Central memory CD8-positive, alpha-beta T cell (primary cell): ENCODE measurements around the gene HPCAL1.

Experiments used
- ATAC-seq: fragments of 150-1000 bp; cut with Tn5 transposase; replicated peaks from 2 replicates; pipeline ENCODE4 v1.10.0; 2022; ENCODE audit warnings: mild to moderate bottlenecking, moderate FRiP score, moderate number of reproducible peaks; ENCODE audit not compliant: poor library complexity, severe bottlenecking; ENCODE audit errors: extremely low read depth
- DNase-seq, 2 donors: peaks; one replicate each; pipeline ENCODE4 v3.0.0; 2021; ENCODE audit warnings: low spot score in 2 of 2
- H3K27ac Mint-ChIP-seq: one replicate; pipeline ENCODE4 v1.8.0; 2022; ENCODE audit warnings: low read depth, mild to moderate bottlenecking, moderate library complexity, mixed read lengths
- H3K27me3 Mint-ChIP-seq: one replicate; pipeline ENCODE4 v1.8.0; 2022; ENCODE audit warnings: mixed read lengths
- H3K36me3 Mint-ChIP-seq: one replicate; pipeline ENCODE4 v1.8.0; 2022; ENCODE audit warnings: mild to moderate bottlenecking, moderate library complexity, mixed read lengths; ENCODE audit not compliant: insufficient read depth
- H3K4me1 Mint-ChIP-seq: one replicate; pipeline ENCODE4 v1.8.0; 2022; ENCODE audit warnings: mixed read lengths
- H3K4me3 Mint-ChIP-seq: one replicate; pipeline ENCODE4 v1.8.0; 2022; ENCODE audit warnings: mild to moderate bottlenecking, moderate library complexity, mixed read lengths
- H3K9me3 Mint-ChIP-seq: one replicate; pipeline ENCODE4 v1.8.0; 2022; ENCODE audit warnings: mixed read lengths

HPCAL1 gene

DNA sequence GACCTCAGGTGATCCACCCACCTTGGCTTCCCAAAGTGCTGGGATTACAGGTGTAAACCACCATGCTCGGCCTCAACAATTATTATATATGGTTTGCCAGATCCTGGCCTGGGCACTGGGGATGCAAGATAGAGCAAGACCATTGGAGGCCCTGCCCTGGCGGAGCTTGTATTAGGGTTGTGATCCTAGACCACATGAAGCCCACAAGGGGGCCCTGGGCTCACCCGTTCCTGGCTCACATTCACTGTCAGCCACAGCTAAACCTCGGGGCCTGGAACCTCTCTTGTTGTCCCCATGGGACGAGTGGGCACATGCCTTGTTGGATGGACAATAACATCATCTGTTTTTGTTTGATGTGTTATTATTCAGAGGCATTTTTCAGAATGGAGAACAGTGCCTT, 14.9 kb downstream of the HPCAL1 start:
- H3K4me1 Mint-ChIP-seq: peaks cover 16% of the 10 kb centered on the region
- H3K9me3 Mint-ChIP-seq: no peaks in the 10 kb centered on the region
- no peaks in the 10 kb centered on the region for H3K27me3 Mint-ChIP-seq
- H3K36me3 Mint-ChIP-seq: peaks cover 3% of the 10 kb centered on the region
- H3K4me3 Mint-ChIP-seq: no peak overlapping the region
- ATAC-seq (no peak), DNase-seq (no peak)
- no peak overlapping the region for H3K27ac Mint-ChIP-seq

DNA sequence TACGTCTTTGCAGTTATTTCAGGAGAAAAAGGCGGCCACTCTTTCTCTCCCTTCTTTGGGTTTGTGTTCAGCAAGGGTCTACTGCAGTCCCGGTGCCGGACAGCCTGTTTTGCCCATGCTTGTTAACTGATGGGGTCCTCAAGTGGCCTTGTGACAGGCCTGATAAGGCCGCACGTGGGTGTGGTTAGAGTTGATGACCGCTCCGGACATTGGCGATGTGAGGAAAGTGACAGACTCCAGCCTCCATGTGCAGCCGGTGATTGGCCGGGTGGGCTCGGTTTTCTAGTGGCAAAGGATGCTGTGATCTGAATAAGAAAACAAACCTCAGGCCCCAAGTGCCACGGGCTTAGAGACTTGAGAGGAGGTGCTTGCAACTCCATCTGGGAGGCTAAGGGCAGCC, 15.6 kb downstream of the HPCAL1 start:
- Mint-ChIP-seq H3K27me3 (no peaks in the 10 kb centered on the region), H3K27ac (no peak overlapping the region), H3K9me3 (no peaks in the 10 kb centered on the region), H3K4me3 (no peak overlapping the region), H3K36me3 (peaks cover 3% of the 10 kb centered on the region), H3K4me1 (peaks cover 20% of the 10 kb centered on the region)
- ATAC-seq: no peak
- no peak for DNase-seq

DNA sequence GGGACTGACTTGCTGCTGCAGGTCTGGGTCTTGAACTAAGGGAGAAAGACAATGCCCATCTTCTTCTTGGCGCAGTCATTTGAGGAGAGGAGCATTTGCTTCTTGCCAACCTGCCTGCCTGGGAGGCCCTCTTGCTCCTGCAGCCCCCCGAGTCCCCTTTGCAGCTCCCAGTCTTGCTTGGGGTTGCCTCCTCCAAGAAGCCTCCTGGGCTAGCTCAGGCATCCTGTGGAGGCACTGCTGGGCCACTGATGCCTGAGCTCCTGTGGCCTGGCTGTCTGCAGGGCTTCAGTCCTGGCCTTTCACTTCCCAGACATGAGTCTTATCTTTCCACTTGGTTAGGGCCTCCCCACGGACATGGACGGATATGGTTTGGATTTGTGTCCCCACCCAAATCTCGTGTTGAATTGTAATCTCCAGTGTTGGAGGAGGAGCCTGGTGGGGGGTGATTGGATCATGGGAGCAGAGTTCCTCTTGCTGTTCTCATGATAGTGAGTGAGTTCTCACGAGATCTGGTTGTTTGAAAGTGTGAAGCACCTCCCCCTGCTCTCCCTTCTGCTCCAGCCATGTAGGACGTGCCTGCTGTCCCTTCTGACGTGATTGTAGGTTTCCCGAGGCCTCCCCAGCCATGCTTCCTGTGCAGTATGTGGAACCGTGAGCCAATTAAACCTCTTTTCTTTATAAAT, 17.3 kb downstream of the HPCAL1 start:
- Mint-ChIP-seq H3K4me3 (no peak overlapping the region), H3K27me3 (no peaks in the 10 kb centered on the region), H3K9me3 (no peaks in the 10 kb centered on the region), H3K36me3 (peaks cover 3% of the 10 kb centered on the region), H3K4me1 (peaks cover 19% of the 10 kb centered on the region), H3K27ac (no peak overlapping the region)
- DNase-seq: no peak
- ATAC-seq: no peak

DNA sequence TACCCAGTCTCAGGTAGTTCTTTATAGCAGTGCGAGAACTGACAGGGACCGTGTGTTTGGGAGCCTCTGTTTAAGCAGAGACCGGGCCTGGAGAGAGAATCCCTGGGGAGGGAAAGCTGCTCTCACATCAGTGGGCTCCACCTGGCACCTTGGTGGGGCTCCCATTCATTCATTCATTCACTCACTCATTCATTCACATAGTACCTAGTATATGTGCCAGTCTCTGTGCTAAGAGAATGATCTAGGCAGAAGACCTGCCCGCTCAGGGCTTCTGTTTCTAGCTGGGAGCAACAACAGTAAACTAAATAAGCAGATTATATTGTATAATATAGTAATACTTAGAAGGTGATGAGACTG, 17.8 kb downstream of the HPCAL1 start:
- DNase-seq: no peak
- H3K4me3 Mint-ChIP-seq: no peak overlapping the region
- H3K4me1 Mint-ChIP-seq: peaks cover 25% of the 10 kb centered on the region
- ATAC-seq: no peak
- peaks cover 3% of the 10 kb centered on the region for H3K36me3 Mint-ChIP-seq
- no peaks in the 10 kb centered on the region for H3K9me3 Mint-ChIP-seq
- no peaks in the 10 kb centered on the region for H3K27me3 Mint-ChIP-seq
- no peak overlapping the region for H3K27ac Mint-ChIP-seq

DNA sequence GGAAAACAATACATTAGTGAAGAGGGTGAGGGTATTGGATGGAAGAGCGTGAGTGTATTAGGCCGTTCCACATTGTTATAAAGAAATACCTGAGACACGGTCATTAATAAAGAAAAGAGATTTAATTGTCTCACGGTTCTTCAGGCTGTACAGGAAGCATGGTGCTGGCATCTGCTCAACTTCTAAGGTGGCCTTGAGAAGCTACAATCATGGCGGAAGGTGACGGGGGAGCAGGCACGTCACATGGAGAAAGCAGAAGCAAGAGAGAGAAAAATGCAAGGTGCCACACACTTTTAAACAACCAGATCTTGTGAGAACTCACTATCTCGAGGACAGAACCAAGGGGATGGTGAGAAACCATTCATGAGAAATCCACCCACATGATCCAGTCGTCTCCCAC, 18.2 kb downstream of the HPCAL1 start:
- no peaks in the 10 kb centered on the region for H3K9me3 Mint-ChIP-seq
- H3K36me3 Mint-ChIP-seq: peaks cover 3% of the 10 kb centered on the region
- ATAC-seq: no peak
- no peak for DNase-seq
- H3K27me3 Mint-ChIP-seq: no peaks in the 10 kb centered on the region
- no peak overlapping the region for H3K27ac Mint-ChIP-seq
- peaks cover 28% of the 10 kb centered on the region for H3K4me1 Mint-ChIP-seq
- H3K4me3 Mint-ChIP-seq: no peak overlapping the region

DNA sequence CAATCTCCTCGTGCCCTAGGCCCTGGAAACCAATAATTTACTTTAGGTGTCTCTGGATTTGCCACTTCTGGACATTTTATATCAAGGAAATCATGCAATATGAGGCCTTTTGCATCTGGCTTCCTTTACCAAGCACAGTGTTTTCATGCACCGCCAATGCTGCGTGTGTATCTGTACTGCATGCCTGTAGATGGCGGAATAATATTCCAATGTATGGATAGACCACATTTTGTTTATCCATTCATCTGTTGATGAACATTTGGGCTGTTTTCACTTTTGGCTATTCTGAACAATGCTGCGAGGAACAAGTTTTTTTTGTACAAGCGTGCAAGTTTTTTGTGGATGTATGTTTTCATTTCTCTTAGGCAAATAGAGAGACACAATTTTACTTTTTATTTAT, 18.9 kb downstream of the HPCAL1 start:
- no peaks in the 10 kb centered on the region for H3K27me3 Mint-ChIP-seq
- H3K27ac Mint-ChIP-seq: no peak overlapping the region
- H3K4me3 Mint-ChIP-seq: no peak overlapping the region
- H3K4me1 Mint-ChIP-seq: peaks cover 35% of the 10 kb centered on the region
- no peak for DNase-seq
- ATAC-seq: no peak
- no peaks in the 10 kb centered on the region for H3K9me3 Mint-ChIP-seq
- peaks cover 1% of the 10 kb centered on the region for H3K36me3 Mint-ChIP-seq

DNA sequence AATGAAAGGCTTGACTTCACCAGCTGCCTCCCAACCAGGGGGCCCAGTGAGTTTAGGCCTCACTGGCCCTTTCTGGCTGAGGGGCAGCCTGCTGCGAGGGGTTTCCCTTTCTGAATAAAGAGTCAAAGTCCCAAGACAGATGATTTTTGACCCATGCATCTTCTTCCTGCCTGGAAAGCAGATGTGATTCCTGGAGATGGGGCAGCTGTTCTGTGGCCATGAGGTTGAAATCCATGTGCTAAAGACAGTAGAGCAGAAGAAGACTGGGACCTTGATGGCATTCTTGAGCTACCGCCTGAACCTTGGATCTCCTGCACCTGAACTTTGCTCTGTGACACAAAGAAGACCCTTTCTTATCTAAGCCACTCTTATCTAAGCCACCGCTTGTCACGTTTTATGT, 19.8 kb downstream of the HPCAL1 start:
- Mint-ChIP-seq H3K4me1 (peaks cover 43% of the 10 kb centered on the region), H3K27ac (peak overlapping the region; percentile 13)
- ATAC-seq: no peak

DNA sequence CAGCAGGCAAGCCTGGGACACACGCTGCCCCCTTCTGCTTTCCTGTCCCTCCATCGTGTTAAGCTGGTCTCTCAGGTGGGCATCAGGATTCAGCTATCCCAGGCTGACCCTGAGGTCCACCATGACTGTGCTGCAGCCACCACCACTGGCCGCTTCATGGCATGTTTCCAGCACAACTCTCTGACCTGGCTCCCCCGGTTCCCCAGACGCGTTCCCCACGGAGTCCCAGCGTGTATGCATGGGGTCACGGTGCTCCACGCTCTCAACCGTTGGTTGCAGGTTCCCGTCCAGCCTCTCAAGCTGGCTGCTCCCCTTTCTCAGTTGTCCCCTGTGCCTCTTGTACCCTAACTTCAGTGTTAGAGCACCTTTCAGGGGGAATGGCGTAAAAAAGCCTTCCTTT, 20.3 kb downstream of the HPCAL1 start:
- ATAC-seq (no peak), DNase-seq (no peak)
- no peak overlapping the region for H3K4me3 Mint-ChIP-seq
- H3K27me3 Mint-ChIP-seq: no peaks in the 10 kb centered on the region
- H3K4me1 Mint-ChIP-seq: peaks cover 48% of the 10 kb centered on the region
- H3K9me3 Mint-ChIP-seq: no peaks in the 10 kb centered on the region
- H3K27ac Mint-ChIP-seq: peak overlapping the region; percentile 13
- H3K36me3 Mint-ChIP-seq: peaks cover 1% of the 10 kb centered on the region

More for the DNA sequence above, 19.8 kb downstream of the HPCAL1 start:
- H3K27me3 Mint-ChIP-seq: no peaks in the 10 kb centered on the region
- peaks cover 1% of the 10 kb centered on the region for H3K36me3 Mint-ChIP-seq
- DNase-seq: no peak
- no peak overlapping the region for H3K4me3 Mint-ChIP-seq
- no peaks in the 10 kb centered on the region for H3K9me3 Mint-ChIP-seq

DNA sequence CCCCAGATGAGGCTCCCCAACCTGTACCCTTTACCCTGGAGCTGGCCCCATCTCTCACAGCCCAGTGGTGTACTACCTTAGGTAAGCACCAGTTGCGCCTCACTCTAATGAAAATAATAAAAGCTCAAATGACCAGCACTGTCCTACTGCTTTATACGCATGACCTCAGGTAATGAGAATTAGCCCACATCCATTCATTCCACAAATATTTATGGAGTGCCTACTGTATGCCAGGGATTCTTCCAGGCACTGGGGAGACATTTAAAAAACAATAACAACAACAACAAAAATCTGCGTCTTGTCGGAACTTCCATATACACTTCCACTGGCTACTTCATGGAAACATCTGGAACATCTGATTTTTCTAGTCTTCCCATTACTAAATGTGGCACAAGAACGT, 20.8 kb downstream of the HPCAL1 start:
- Mint-ChIP-seq H3K27me3 (no peaks in the 10 kb centered on the region), H3K36me3 (peaks cover 3% of the 10 kb centered on the region), H3K27ac (peak overlapping the region; percentile 13), H3K4me1 (peaks cover 54% of the 10 kb centered on the region), H3K4me3 (no peak overlapping the region), H3K9me3 (no peaks in the 10 kb centered on the region)
- ATAC-seq: no peak
- DNase-seq: no peak

DNA sequence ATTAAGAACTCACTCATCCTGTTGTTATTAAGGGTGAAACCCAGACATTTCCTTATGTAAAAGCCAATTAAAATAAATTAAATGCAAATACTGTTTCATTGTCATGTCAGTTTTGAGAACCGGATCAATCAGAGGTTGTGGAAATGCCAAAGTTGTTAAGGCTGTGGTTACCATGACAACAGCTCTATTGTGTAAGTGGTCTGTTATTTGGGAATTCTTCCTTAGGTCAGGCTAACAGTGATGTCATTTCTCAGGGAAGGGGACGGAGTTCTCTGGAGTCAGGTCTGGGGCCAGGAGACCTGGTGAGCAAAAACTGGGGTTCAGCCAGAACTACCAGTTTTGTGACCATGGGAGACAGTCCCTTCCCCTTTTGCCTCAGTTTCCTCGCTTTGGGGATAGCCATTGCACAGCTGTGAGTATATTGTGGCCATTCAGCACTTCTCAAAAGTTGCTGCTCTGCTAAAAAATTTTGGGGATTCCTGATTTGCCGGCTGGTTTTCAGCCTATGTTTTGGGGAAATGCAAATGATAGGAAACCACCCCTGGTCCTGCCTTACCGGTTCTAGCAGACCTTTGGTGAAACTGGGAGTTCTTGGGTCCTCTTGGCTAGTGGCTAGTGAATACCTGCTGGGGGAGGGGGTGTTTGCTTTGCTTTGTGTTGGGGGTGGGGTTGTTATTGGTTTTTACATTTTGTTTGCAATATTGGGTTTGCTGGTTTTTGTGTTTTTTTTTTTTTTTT, 21.6 kb downstream of the HPCAL1 start:
- H3K4me3 Mint-ChIP-seq: no peak overlapping the region
- H3K36me3 Mint-ChIP-seq: peaks cover 5% of the 10 kb centered on the region
- H3K9me3 Mint-ChIP-seq: no peaks in the 10 kb centered on the region
- ATAC-seq (no peak), DNase-seq (no peak)
- H3K27me3 Mint-ChIP-seq: no peaks in the 10 kb centered on the region
- H3K4me1 Mint-ChIP-seq: peaks cover 61% of the 10 kb centered on the region
- no peak overlapping the region for H3K27ac Mint-ChIP-seq

DNA sequence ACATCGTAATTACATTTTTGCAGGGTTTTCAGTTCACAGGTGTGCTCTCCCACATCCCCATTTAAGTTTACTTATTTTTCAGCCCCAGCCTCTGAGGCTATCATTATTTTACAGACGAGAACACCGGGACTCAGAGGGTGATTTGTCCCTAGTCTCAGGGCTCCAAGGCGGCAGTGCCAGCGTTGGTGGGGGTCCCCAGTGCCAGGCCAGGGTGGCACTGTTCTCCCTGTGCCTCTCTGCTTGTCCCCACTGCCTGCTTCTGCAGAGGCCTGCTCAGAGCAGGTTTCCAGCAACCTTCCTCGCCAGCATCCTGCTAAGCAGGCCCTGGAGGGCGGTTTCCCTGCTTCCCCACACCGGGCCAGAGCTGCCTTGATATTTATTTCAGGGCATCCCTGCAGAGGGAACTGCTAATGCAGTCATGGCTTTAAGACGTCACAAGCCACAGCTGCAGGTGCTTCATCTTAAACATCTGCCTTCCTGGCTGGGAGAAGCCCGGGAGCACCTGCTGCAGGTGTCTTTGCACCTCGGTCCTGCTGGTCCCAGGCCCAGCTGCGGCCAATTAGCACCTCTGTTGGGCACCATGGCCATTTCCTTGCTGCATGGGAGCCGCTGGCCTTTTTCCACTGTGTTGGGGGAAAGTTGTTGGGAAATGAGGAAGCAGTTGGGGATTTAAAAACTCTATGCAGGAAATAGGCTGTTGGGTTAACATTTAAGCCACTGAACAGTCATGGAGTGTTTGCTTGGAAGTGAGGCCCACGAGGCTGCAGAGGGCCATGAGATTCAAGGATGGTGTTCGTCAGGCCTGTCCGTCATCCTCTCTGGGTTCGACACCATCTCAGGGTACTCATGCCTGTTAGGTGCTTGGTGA, 22.8 kb downstream of the HPCAL1 start:
- no peaks in the 10 kb centered on the region for H3K27me3 Mint-ChIP-seq
- peaks cover 69% of the 10 kb centered on the region for H3K4me1 Mint-ChIP-seq
- H3K36me3 Mint-ChIP-seq: peaks cover 12% of the 10 kb centered on the region
- no peaks in the 10 kb centered on the region for H3K9me3 Mint-ChIP-seq
- H3K4me3 Mint-ChIP-seq: no peak overlapping the region
- ATAC-seq (no peak), DNase-seq (no peak)
- H3K27ac Mint-ChIP-seq: peak overlapping the region; percentile 44

DNA sequence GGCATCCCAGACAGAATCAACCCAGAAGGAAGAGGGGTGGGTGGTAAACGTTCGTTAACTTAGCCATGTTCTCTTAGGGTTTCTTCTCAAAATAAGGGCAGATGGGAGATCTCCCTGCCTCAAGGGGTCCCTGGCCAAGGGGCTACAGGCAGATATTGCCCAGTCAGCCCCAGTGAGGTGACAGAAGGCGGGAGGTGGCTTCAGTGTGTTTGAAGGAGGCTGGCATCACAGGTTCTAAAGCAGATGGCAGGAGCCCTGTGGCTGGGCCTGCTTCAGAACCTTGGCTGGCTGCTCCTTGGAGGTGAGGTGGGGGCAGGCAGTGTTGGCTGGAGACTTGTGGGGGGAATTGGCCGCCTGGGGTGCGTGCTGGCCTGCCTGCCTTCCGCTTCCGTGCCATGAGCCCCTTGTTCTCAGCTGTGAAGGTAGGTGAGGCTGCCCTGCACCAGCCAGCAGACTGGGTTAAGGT, 23.5 kb downstream of the HPCAL1 start:
- Mint-ChIP-seq H3K4me3 (no peak overlapping the region), H3K4me1 (peaks cover 71% of the 10 kb centered on the region), H3K36me3 (peaks cover 11% of the 10 kb centered on the region), H3K27ac (peak overlapping the region; percentile 76), H3K9me3 (no peaks in the 10 kb centered on the region), H3K27me3 (no peaks in the 10 kb centered on the region)
- DNase-seq: no peak
- no peak for ATAC-seq
